ENCODE data around the gene UCMA.
"Not testable (repeated sequence)": the region's sequence is repeated elsewhere in the genome, so short reads cannot be mapped to it uniquely, and the experiment has no call there.

The UCMA gene

GRCh38 chr10:13234172-13234571, at the start of gene UCMA:
Gene UCMA (minus strand): TSS chr10:13234374. CDS start chr10:13234258, 116 bp downstream.
- DNase-seq (ENCODE audit: low spot score), result no peak

GRCh38 chr10:13282348-13282747, 48.2 kb upstream of the UCMA start:
- not testable (repeated sequence) for DNase-seq (ENCODE audit: low spot score)

GRCh38 chr10:13276749-13277365, 42.7 kb upstream of the UCMA start:
- DNase-seq (ENCODE audit: low spot score), result peak; percentile 17

GRCh38 chr10:13276146-13276545, 42.0 kb upstream of the UCMA start:
- not testable (repeated sequence) for DNase-seq (ENCODE audit: low spot score)

- peak; percentile 4 for DNase-seq (ENCODE audit: low spot score)
These were observed 38.0 kb upstream of the UCMA start for GRCh38 chr10:13272164-13272571.

- peak; percentile 27 for DNase-seq (ENCODE audit: low spot score)
These were observed 37.5 kb upstream of the UCMA start for GRCh38 chr10:13271552-13272163.

- DNase-seq (ENCODE audit: low spot score), result no peak
These were observed 36.8 kb upstream of the UCMA start for GRCh38 chr10:13270877-13271551.

GRCh38 chr10:13268841-13269240, 34.7 kb upstream of the UCMA start:
- no peak for DNase-seq (ENCODE audit: low spot score)

- no peak for DNase-seq (ENCODE audit: low spot score)
These were observed 34.1 kb upstream of the UCMA start for GRCh38 chr10:13268310-13268709.

GRCh38 chr10:13263591-13263990, 29.4 kb upstream of the UCMA start:
- DNase-seq (ENCODE audit: low spot score), result no peak

GRCh38 chr10:13262433-13262832, 28.3 kb upstream of the UCMA start:
- DNase-seq (ENCODE audit: low spot score), result no peak

- no peak for DNase-seq (ENCODE audit: low spot score)
These were observed 23.5 kb upstream of the UCMA start for GRCh38 chr10:13257621-13258140.

GRCh38 chr10:13256627-13257026, 22.5 kb upstream of the UCMA start:
- DNase-seq (ENCODE audit: low spot score), result no peak

- DNase-seq (ENCODE audit: low spot score), result no peak
These were observed 19.6 kb upstream of the UCMA start for GRCh38 chr10:13253726-13254125.

- DNase-seq (ENCODE audit: low spot score), result no peak
These were observed 13.6 kb upstream of the UCMA start for GRCh38 chr10:13247784-13248183.

- no peak for DNase-seq (ENCODE audit: low spot score)
These were observed 13.1 kb upstream of the UCMA start for GRCh38 chr10:13247246-13247645.

GRCh38 chr10:13242260-13242659, 8.1 kb upstream of the UCMA start:
- DNase-seq (ENCODE audit: low spot score), result not testable (repeated sequence)

- no peak for DNase-seq (ENCODE audit: low spot score)
These were observed 7.4 kb upstream of the UCMA start for GRCh38 chr10:13241613-13242012.

GRCh38 chr10:13239923-13240322, 5.7 kb upstream of the UCMA start:
- DNase-seq (ENCODE audit: low spot score), result no peak

GRCh38 chr10:13238271-13239077, 4.3 kb upstream of the UCMA start:
- no peak for DNase-seq (ENCODE audit: low spot score)

GRCh38 chr10:13236638-13237037, 2.5 kb upstream of the UCMA start:
- DNase-seq (ENCODE audit: low spot score), result no peak

- DNase-seq (ENCODE audit: low spot score), result not testable (repeated sequence)
These were observed 562 bp upstream of the UCMA start for GRCh38 chr10:13234736-13235135.
